Panc1 (cell line): ENCODE results near the gene AKAP13. TPM values are rescaled to one million over a fixed set of nuclear protein-coding genes. Genes with fewer than 3 reads are reported as not detected.

Source experiments
- ATAC-seq: fragments of 200-7000 bp; cut with Tn5 transposase; 2 replicates; pipeline ENCODE4 v1.9.1; 2020; ENCODE audit warnings: mild to moderate bottlenecking, moderate library complexity
- BruUV-seq: library from RNA; stranded (reverse); fragments of 400-500 nt; replicated peaks from 2 replicates; lab custom pipeline; 2021; lab: Mats Ljungman, UMichigan
- CTCF ChIA-PET: fragments of 300-600 bp; sonication (Branson Sonifier 250); formaldehyde crosslinking; loops from one replicate; lab custom pipeline; 2022; ENCODE audit warnings: antibody characterized with exemption; lab: Charles Lee
- POLR2A ChIA-PET: fragments of 300-600 bp; sonication (Branson Sonifier 250); formaldehyde crosslinking; loops from one replicate; lab custom pipeline; 2022; ENCODE audit warnings: antibody characterized with exemption; lab: Charles Lee
- DNase-seq: peaks from one replicate; pipeline ENCODE4 v3.0.0-alpha.2; 2010; ENCODE audit warnings: low read depth, low spot score
- H3K27ac ChIP-seq: 2 replicates; pipeline ENCODE4 v1.5.1; 2011; ENCODE audit warnings: mild to moderate bottlenecking, low read length, inconsistent platforms
- H3K27me3 ChIP-seq: fragments of 200-500 bp; sonication (Bioruptor generic); 2 replicates; pipeline ENCODE4 v1.6.0; 2014; ENCODE audit warnings: low read length, inconsistent platforms; ENCODE audit not compliant: control insufficient read depth, insufficient read depth
- H3K36me3 ChIP-seq: fragments of 200-500 bp; sonication (Bioruptor generic); 2 replicates; pipeline ENCODE4 v1.5.1; 2014; ENCODE audit warnings: inconsistent platforms, mild to moderate bottlenecking, low read length, moderate library complexity; ENCODE audit not compliant: control insufficient read depth, insufficient read depth
- H3K4me1 ChIP-seq: 2 replicates; pipeline ENCODE4 v1.5.1; 2011; ENCODE audit warnings: inconsistent platforms, mild to moderate bottlenecking, low read length, moderate library complexity; ENCODE audit not compliant: control insufficient read depth, insufficient read depth
- H3K4me3 ChIP-seq, 2 experiments: 2 replicates each; pipeline ENCODE4 v1.5.1; 2011 to 2012; ENCODE audit warnings: low read depth in 2 of 2, low read length in 2 of 2, mild to moderate bottlenecking in 2 of 2, inconsistent platforms in 1 of 2, moderate library complexity in 1 of 2
- H3K9me3 ChIP-seq: fragments of 200-500 bp; sonication (Bioruptor generic); 2 replicates; pipeline ENCODE4 v1.5.1; 2014; ENCODE audit warnings: low read depth, mild to moderate bottlenecking, inconsistent platforms, low read length, moderate library complexity; ENCODE audit not compliant: control insufficient read depth, insufficient read depth
- CTCF ChIP-seq: fragments of 450-650 bp; IDR thresholded peaks from 2 replicates; pipeline ENCODE4 v1.5.1; 2017; ENCODE audit warnings: mild to moderate bottlenecking
- POLR2AphosphoS5 ChIP-seq: IDR thresholded peaks from 2 replicates; pipeline ENCODE4 v1.6.1; 2012; ENCODE audit warnings: mild to moderate bottlenecking, low read depth, low read length, moderate library complexity
- REST ChIP-seq, 2 experiments: IDR thresholded peaks; 2 replicates each; pipeline ENCODE4 v1.6.1; 2011 to 2012; ENCODE audit warnings: low read depth in 2 of 2, control low read depth in 1 of 2, low read length in 1 of 2, mild to moderate bottlenecking in 1 of 2, moderate library complexity in 1 of 2; ENCODE audit not compliant: insufficient read depth in 1 of 2
- SIN3A ChIP-seq: IDR thresholded peaks from 2 replicates; pipeline ENCODE4 v1.6.1; 2012; ENCODE audit warnings: low read depth, mild to moderate bottlenecking, low read length, moderate library complexity, borderline replicate concordance; ENCODE audit not compliant: insufficient read depth
- TCF7L2 ChIP-seq: IDR thresholded peaks from 2 replicates; pipeline ENCODE4 v1.6.1; 2011; ENCODE audit warnings: mild to moderate bottlenecking, low read depth, low read length, inconsistent platforms
- in situ Hi-C: cut with HindIII; loops from 2 replicates; pipeline ENCODE4 v1.10.0; 2016; ENCODE audit warnings: low sequenced_read_pairs, low pct_unique_long_range_greater_than_20kb
- intact Hi-C: fragments of 100-400 bp; cut with micrococcal nuclease; formaldehyde crosslinking; loops from one replicate; pipeline ENCODE4 v1.10.0; 2022; ENCODE audit not compliant: unreplicated experiment
- total RNA-seq: library from RNA; stranded (reverse); gene quantifications from one replicate; pipeline ENCODE4 v1.2.1, GENCODE V29; 2021; ENCODE audit not compliant: unreplicated experiment

AKAP13 gene
- total RNA-seq, 1 experiment from 2014 or later, result 94.2 TPM

DNA sequence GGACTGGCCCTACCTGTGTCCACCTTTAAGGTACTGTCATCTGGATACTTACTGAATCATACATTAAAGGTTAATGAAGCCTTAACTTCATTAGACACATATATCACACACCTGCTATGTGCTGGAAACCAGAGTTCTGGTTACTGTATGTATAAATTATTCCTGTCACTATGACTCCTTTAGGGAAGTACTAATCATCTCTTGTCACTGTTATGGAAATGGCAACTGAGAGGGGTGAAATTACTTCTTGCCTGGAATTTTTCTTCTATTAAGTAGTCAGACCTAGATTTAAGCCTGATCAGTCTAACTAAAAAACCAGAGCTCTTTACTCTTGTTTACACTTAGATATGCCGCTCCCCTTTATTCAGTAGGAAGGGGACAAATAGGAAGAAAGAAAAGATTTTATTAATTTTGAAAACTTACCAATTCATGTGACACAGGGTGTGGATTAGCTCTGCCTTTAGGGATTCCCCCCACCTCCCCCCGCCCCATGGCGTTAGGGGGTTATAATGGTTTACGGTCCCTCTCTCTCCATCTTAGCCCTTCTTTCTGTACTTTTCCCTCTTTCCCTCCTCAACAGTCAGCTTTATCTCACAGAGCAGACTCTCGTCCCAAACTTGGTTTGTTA, 261.8 kb downstream of the AKAP13 start:
- no peak for DNase-seq
- CTCF ChIA-PET, result interaction anchor here (0.7 kb wide), 1 partner anchor 1000 kb away, joined by 6 read pairs; no protein-coding TSS in a partner anchor
- no TSS peak for BruUV-seq
- ATAC-seq, result no peak
- 0 out of 2 replicates have a peak, but pooled peaks cover 2% of the 10 kb centered on the region for H3K36me3 ChIP-seq
- in situ Hi-C loops (no loop called here), intact Hi-C loops (no loop called here)
- H3K9me3 ChIP-seq, result no peaks in the 10 kb centered on the region
- no peaks in the 10 kb centered on the region for H3K27me3 ChIP-seq
- H3K27ac ChIP-seq, result no peak overlapping the region
- no peaks in the 10 kb centered on the region for H3K4me1 ChIP-seq
- H3K4me3 ChIP-seq, result no peak overlapping the region
- POLR2A ChIA-PET, result no interaction called here
- no peak for TF ChIP-seq POLR2AphosphoS5
- no peak for TF ChIP-seq TCF7L2
- no peak for TF ChIP-seq SIN3A
- TF ChIP-seq REST (IDR thresholded peaks at IDR 0.05; ENCODE audit: insufficient read depth in 1 of 2, low read depth in 2 of 2, low read length in 1 of 2), result no peak
- TF ChIP-seq CTCF, result no peak

GRCh38 chr15:85642693-85643066, 262.3 kb downstream of the AKAP13 start:
- Histone ChIP-seq H3K9me3 (no peaks in the 10 kb centered on the region), H3K27ac (no peak overlapping the region), H3K4me1 (no peaks in the 10 kb centered on the region), H3K4me3 (no peak overlapping the region), H3K27me3 (no peaks in the 10 kb centered on the region), H3K36me3 (0 out of 2 replicates have a peak, but pooled peaks cover 2% of the 10 kb centered on the region)
- intact Hi-C loops, result no loop called here
- ChIA-PET CTCF (interaction anchor here (0.7 kb wide), 1 partner anchor 1000 kb away, joined by 6 read pairs; no protein-coding TSS in a partner anchor), POLR2A (interaction anchor here (0.6 kb wide), 1 partner anchor 317 kb away, joined by 4 read pairs; no protein-coding TSS in a partner anchor)
- ATAC-seq (no peak), DNase-seq (no peak)
- TF ChIP-seq REST (IDR thresholded peaks at IDR 0.05; ENCODE audit: insufficient read depth in 1 of 2, low read depth in 2 of 2, low read length in 1 of 2) (no peak), POLR2AphosphoS5 (no peak), CTCF (no peak), TCF7L2 (no peak), SIN3A (no peak)
- BruUV-seq, result no TSS peak
- in situ Hi-C loops, result no loop called here
